Smooth muscle cell (in vitro differentiated cells): ENCODE data around the gene DNALI1. TPM values are rescaled to one million over a fixed set of nuclear protein-coding genes. Genes with fewer than 3 reads are reported as not detected.
"Not testable (repeated sequence)": the region's sequence is repeated elsewhere in the genome, so short reads cannot be mapped to it uniquely, and the experiment has no call there.

Experiments
- DNase-seq: peaks from one replicate; lab custom pipeline; 2025; ENCODE audit not compliant: unreplicated experiment; lab: John Stamatoyannopoulos, UW
- H2AFZ ChIP-seq: fragments of 200-600 bp; sonication (generic); 2 replicates; pipeline ENCODE4 v1.6.0; 2016; ENCODE audit warnings: antibody characterized with exemption, low read depth, mild to moderate bottlenecking
- H3F3A ChIP-seq: fragments of 200-600 bp; sonication (generic); 2 replicates; pipeline ENCODE4 v1.6.0; 2017; ENCODE audit warnings: antibody characterized with exemption, low read depth
- H3K27ac ChIP-seq: fragments of 200-600 bp; sonication (generic); 2 replicates; pipeline ENCODE4 v1.5.1; 2016; ENCODE audit warnings: low read depth, mild to moderate bottlenecking
- H3K27me3 ChIP-seq: fragments of 200-600 bp; sonication (generic); 2 replicates; pipeline ENCODE4 v1.6.1; 2016; ENCODE audit warnings: low read depth, mild to moderate bottlenecking
- H3K36me3 ChIP-seq: fragments of 200-600 bp; sonication (generic); 2 replicates; pipeline ENCODE4 v1.5.1; 2016; ENCODE audit warnings: low read depth
- H3K4me1 ChIP-seq: fragments of 200-600 bp; sonication (generic); 2 replicates; pipeline ENCODE4 v1.5.1; 2016; ENCODE audit warnings: low read depth
- H3K4me2 ChIP-seq: fragments of 200-600 bp; sonication (generic); 2 replicates; pipeline ENCODE4 v1.6.0; 2016; ENCODE audit warnings: mild to moderate bottlenecking
- H3K4me3 ChIP-seq: fragments of 200-600 bp; sonication (generic); 2 replicates; pipeline ENCODE4 v1.5.1; 2016; ENCODE audit warnings: mild to moderate bottlenecking
- H3K79me2 ChIP-seq: fragments of 200-600 bp; sonication (generic); 2 replicates; pipeline ENCODE4 v1.6.0; 2016; ENCODE audit warnings: low read depth, mild to moderate bottlenecking
- H3K9ac ChIP-seq: fragments of 200-600 bp; sonication (generic); 2 replicates; pipeline ENCODE4 v1.6.0; 2016; ENCODE audit warnings: low read depth
- H3K9me3 ChIP-seq: fragments of 200-600 bp; sonication (generic); replicated peaks from 2 replicates; pipeline ENCODE4 v1.5.1; 2016; ENCODE audit warnings: low read depth
- H4K20me1 ChIP-seq: fragments of 200-600 bp; sonication (generic); 2 replicates; pipeline ENCODE4 v1.6.0; 2016; ENCODE audit warnings: low read depth
- CTCF ChIP-seq: fragments of 200-600 bp; sonication (generic); IDR thresholded peaks from 2 replicates; pipeline ENCODE4 v1.5.1; 2017; ENCODE audit warnings: borderline replicate concordance, mild to moderate bottlenecking, antibody characterized with exemption; ENCODE audit not compliant: insufficient read depth, poor library complexity, severe bottlenecking
- WGBS: methylation state at CpG from one replicate; pipeline ENCODE4 v1.1.7; 2016; ENCODE audit warnings: low lambda C conversion rate; 5-methylcytosine and 5-hydroxymethylcytosine counted together
- polyA plus RNA-seq: library from polyadenylated mRNA; unstranded; fragments of >200 nt; fragmentation: Nextera tagmentation; extraction: Ambion mirVana; gene quantifications from 2 replicates; pipeline ENCODE4 v1.2.1, GENCODE V29; 2016
- total RNA-seq: library from RNA; depleted of rRNA; stranded (reverse); fragments of >200 nt; gene quantifications from 2 replicates; pipeline ENCODE4 v1.2.3, GENCODE V29; 2014

DNALI1 gene
- total and polyA plus RNA-seq, 2 experiments from 2014 or later = 7.2 to 8.4 TPM

DNA sequence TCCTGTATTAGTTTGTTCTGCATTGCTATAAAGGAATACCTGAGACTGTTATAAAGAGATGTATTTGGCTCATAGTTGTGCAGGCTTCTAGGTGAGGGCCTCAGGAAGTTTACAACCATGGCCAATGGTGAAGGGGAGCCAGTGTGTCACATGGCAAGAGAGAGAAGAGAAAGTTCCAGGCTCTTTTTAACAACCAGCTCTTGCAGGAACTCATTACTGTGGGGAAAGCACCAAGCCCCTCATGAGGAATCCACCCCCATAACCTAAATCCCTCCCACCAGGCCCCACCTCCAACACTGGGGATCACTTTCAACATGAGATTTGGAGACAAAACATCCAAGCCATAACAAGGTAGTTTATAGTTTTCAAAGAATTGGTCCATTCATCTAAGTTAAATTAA is 37.1 kb upstream of the DNALI1 start:
- H2AFZ ChIP-seq = no peak overlapping the region
- H3K4me1 ChIP-seq = peaks cover 5% of the 10 kb centered on the region
- no peak overlapping the region for H3K9ac ChIP-seq
- no peaks in the 10 kb centered on the region for H3K27me3 ChIP-seq
- H4K20me1 ChIP-seq = no peaks in the 10 kb centered on the region
- no peak for TF ChIP-seq CTCF
- no peak overlapping the region for H3K27ac ChIP-seq
- H3K4me3 ChIP-seq = no peak overlapping the region
- H3K79me2 ChIP-seq = no peaks in the 10 kb centered on the region
- no peaks in the 10 kb centered on the region for H3K36me3 ChIP-seq
- no peak for DNase-seq
- no peaks in the 10 kb centered on the region for H3K9me3 ChIP-seq
- peaks cover 6% of the 10 kb centered on the region for H3F3A ChIP-seq
- H3K4me2 ChIP-seq = no peak overlapping the region

- not testable (repeated sequence) for H3K4me2 ChIP-seq, H3K9ac ChIP-seq, H3K4me1 ChIP-seq, H3F3A ChIP-seq, H2AFZ ChIP-seq, H3K9me3 ChIP-seq, H3K27ac ChIP-seq, H4K20me1 ChIP-seq, H3K36me3 ChIP-seq, H3K79me2 ChIP-seq, H3K27me3 ChIP-seq, H3K4me3 ChIP-seq, DNase-seq
- 100% methylated on average over 1 of the region's 1 CpG for WGBS
These were observed 26.9 kb upstream of the DNALI1 start for GRCh38 chr1:37529888-37530287.

DNA sequence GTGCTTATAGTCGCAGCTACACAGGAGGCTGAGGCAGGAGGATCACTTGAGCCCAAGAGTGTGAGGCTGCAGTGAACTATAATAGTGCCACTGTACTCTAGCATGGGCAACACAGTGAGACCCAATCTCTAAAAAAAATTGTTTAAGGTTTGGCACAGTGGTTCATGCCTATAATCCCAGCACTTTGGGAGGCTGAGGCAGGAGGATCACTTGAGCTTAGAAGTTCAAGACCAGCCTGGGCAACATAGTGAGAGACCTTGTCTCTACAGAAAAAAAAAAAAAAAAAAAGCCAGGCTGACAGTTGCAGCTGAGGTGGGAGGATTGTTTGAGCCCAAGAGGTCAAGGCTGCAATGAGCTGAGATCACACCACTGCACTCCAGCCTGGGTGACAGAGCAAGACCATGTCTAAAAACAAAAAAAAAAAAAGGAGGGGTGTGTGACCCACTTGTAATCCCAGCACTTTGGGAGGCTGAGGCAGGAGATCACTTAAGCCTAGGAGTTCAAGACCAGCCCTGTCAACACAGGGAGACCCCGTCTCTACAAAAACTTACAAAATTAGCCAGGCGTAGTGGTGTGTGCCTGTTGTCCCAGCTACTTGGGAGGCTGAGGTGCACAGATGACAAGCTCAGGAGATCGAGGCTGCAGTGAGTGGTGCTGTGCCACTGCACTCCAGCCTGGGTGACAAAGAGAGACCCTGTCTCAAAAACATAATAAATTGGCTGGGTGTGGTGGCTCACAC is 24.2 kb upstream of the DNALI1 start:
- H3K4me2 ChIP-seq, DNase-seq, H3K4me1 ChIP-seq, H3K9me3 ChIP-seq, H3K79me2 ChIP-seq, H3K36me3 ChIP-seq, H2AFZ ChIP-seq, H3K9ac ChIP-seq, H3F3A ChIP-seq, H3K27ac ChIP-seq, H3K27me3 ChIP-seq, H3K4me3 ChIP-seq: not testable (repeated sequence)
- H4K20me1 ChIP-seq = peaks cover 10% of the 10 kb centered on the region
- WGBS = 97% methylated on average over 4 of the region's 4 CpGs

GRCh38 chr1:37533317-37534093 is 23.2 kb upstream of the DNALI1 start:
- Histone ChIP-seq H3K9me3 (no peaks in the 10 kb centered on the region), H3K36me3 (peaks cover 7% of the 10 kb centered on the region), H4K20me1 (peaks cover 10% of the 10 kb centered on the region), H3K4me1 (no peaks in the 10 kb centered on the region), H3K79me2 (no peaks in the 10 kb centered on the region), H2AFZ (no peak overlapping the region), H3K4me3 (no peak overlapping the region), H3K27ac (peak overlapping the region; percentile 77), H3K4me2 (no peak overlapping the region), H3K27me3 (no peaks in the 10 kb centered on the region), H3K9ac (no peak overlapping the region), H3F3A (no peaks in the 10 kb centered on the region)
- no peak for DNase-seq
- TF ChIP-seq CTCF = no peak
- WGBS = 96% methylated on average over 4 of the region's 4 CpGs
